HL-60 (cell line): ENCODE results near the gene EXOC6B.

Experiments used
- DNase-seq, 2 experiments: peaks; one replicate each; pipeline ENCODE4 v3.0.0-alpha.2; 2010 to 2020; ENCODE audit warnings: low read depth in 1 of 2, low spot score in 1 of 2
- H3K27ac ChIP-seq: fragments of 250-450 bp; sonication (Bioruptor Pico); replicated peaks from 2 replicates; pipeline ENCODE4 v1.5.1; 2020; ENCODE audit warnings: mild to moderate bottlenecking, moderate library complexity
- H3K27me3 ChIP-seq: fragments of 250-450 bp; sonication (Bioruptor Pico); 2 replicates; pipeline ENCODE4 v1.5.1; 2021; ENCODE audit warnings: mild to moderate bottlenecking, moderate library complexity; ENCODE audit not compliant: insufficient read depth, poor library complexity, severe bottlenecking
- H3K4me3 ChIP-seq: replicated peaks from 2 replicates; pipeline ENCODE4 v1.5.1; 2011; ENCODE audit warnings: mild to moderate bottlenecking, control low read depth, low read length; ENCODE audit not compliant: insufficient read depth
- GABPA ChIP-seq: IDR thresholded peaks from 2 replicates; pipeline ENCODE4 v1.6.1; 2012; ENCODE audit warnings: low read depth
- POLR2AphosphoS5 ChIP-seq: IDR thresholded peaks from 2 replicates; pipeline ENCODE4 v1.6.1; 2012; ENCODE audit warnings: low read depth
- SPI1 ChIP-seq: IDR thresholded peaks from 2 replicates; pipeline ENCODE4 v1.6.1; 2012; ENCODE audit warnings: low read depth, mild to moderate bottlenecking, borderline replicate concordance
- TF ChIP-seq, protein P1 (sequence below): IDR thresholded peaks from 2 replicates; pipeline ENCODE4 v1.6.1; 2012; ENCODE audit warnings: low read depth; ENCODE audit not compliant: insufficient replicate concordance
- TF ChIP-seq, protein P2 (sequence below): IDR thresholded peaks from one replicate; pipeline ENCODE4 v1.5.1; 2011; ENCODE audit warnings: low read length, control low read depth, inconsistent platforms; ENCODE audit not compliant: insufficient read depth

EXOC6B gene

DNA sequence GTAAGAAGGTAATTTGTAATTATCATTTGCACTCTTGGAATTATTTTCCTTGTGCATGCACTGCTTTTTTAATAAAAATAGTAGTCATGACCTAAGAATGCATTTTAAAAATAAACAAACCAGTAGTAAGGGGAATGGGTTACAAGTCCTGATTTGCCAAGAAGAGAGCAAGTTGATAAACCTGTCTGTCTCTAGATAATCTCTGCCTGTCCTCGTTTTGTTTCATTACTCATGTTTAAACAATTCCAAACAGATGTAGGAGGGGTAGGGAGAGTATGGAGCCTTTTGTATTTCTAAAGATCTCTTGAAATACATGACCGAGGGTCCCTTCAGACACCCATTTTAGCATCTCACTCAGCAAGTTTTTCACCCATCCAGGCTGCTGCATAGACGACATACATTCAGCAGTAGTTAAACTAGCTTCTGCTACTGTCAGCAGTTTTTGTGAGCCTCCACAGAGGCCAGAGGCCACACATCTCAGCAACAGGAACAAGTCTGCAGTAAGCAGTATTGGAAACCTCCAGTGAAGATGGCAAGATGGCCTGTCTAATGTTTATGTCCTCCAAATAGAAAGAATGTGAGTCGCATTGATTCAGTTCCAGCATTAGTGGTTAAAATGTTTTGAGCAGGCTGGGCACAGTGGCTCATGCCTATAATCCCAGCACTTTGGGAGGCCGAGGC lies 2.3 kb upstream of the EXOC6B start:
- no peaks in the 10 kb centered on the region for H3K27me3 ChIP-seq
- no peak for DNase-seq

DNA sequence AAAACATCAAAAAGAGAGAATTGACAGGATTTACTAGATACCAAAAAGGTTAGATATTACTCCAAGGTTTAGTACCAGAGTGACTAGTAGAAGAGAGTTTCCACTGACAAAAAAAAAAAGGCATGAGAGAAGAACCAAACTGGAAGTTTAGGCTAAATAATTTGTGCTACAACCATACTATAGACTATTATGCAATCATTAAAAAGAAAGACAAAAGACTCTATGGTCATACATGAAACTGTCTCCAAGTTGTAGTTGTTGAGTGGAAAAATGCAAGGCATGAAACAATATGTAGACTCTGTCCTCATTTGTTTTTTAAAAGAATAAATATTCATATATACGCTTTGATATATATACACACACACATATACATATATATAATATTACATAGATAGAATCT lies 1.7 kb upstream of the EXOC6B start:
- no peak for DNase-seq
- TF ChIP-seq, protein P1, sequence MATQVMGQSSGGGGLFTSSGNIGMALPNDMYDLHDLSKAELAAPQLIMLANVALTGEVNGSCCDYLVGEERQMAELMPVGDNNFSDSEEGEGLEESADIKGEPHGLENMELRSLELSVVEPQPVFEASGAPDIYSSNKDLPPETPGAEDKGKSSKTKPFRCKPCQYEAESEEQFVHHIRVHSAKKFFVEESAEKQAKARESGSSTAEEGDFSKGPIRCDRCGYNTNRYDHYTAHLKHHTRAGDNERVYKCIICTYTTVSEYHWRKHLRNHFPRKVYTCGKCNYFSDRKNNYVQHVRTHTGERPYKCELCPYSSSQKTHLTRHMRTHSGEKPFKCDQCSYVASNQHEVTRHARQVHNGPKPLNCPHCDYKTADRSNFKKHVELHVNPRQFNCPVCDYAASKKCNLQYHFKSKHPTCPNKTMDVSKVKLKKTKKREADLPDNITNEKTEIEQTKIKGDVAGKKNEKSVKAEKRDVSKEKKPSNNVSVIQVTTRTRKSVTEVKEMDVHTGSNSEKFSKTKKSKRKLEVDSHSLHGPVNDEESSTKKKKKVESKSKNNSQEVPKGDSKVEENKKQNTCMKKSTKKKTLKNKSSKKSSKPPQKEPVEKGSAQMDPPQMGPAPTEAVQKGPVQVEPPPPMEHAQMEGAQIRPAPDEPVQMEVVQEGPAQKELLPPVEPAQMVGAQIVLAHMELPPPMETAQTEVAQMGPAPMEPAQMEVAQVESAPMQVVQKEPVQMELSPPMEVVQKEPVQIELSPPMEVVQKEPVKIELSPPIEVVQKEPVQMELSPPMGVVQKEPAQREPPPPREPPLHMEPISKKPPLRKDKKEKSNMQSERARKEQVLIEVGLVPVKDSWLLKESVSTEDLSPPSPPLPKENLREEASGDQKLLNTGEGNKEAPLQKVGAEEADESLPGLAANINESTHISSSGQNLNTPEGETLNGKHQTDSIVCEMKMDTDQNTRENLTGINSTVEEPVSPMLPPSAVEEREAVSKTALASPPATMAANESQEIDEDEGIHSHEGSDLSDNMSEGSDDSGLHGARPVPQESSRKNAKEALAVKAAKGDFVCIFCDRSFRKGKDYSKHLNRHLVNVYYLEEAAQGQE, result no peak
- TF ChIP-seq SPI1 (no peak), POLR2AphosphoS5 (no peak), GABPA (no peak)
- TF ChIP-seq, protein P2, sequence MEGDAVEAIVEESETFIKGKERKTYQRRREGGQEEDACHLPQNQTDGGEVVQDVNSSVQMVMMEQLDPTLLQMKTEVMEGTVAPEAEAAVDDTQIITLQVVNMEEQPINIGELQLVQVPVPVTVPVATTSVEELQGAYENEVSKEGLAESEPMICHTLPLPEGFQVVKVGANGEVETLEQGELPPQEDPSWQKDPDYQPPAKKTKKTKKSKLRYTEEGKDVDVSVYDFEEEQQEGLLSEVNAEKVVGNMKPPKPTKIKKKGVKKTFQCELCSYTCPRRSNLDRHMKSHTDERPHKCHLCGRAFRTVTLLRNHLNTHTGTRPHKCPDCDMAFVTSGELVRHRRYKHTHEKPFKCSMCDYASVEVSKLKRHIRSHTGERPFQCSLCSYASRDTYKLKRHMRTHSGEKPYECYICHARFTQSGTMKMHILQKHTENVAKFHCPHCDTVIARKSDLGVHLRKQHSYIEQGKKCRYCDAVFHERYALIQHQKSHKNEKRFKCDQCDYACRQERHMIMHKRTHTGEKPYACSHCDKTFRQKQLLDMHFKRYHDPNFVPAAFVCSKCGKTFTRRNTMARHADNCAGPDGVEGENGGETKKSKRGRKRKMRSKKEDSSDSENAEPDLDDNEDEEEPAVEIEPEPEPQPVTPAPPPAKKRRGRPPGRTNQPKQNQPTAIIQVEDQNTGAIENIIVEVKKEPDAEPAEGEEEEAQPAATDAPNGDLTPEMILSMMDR, result no peak
- no peaks in the 10 kb centered on the region for H3K27me3 ChIP-seq
- H3K27ac ChIP-seq, result no peak overlapping the region
- no peak overlapping the region for H3K4me3 ChIP-seq

More for the DNA sequence above, 2.3 kb upstream of the EXOC6B start:
- TF ChIP-seq, protein P1, result no peak
- TF ChIP-seq SPI1 (no peak), POLR2AphosphoS5 (no peak), GABPA (no peak)
- TF ChIP-seq, protein P2, result no peak
- no peak overlapping the region for H3K27ac ChIP-seq
- no peak overlapping the region for H3K4me3 ChIP-seq

DNA sequence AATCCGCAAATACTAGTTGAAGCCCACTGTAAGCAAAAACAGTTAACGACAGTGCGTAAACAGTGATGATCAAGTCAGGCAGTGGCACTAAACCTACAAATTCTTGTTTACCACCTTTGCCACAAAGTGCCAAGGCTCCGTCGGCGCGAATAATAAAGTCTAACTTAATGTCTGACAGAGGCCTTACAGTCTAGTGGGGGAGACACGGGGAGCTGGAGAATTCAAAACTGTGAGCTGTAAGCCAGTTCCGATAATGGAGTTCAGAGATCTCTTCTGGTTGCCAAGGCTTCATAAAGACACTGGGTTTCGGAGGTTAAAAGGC lies 284 bp upstream of the EXOC6B start:
- Histone ChIP-seq H3K27me3 (no peaks in the 10 kb centered on the region), H3K4me3 (peak overlapping the region; percentile 98), H3K27ac (no peak overlapping the region)
- no peak for DNase-seq
- TF ChIP-seq, protein P1, result no peak
- TF ChIP-seq, protein P2, result no peak
- TF ChIP-seq GABPA, result no peak
- no peak for TF ChIP-seq POLR2AphosphoS5
- TF ChIP-seq SPI1, result no peak
